Panc1 (cell line): ENCODE data around the gene ZNF165. TPM values are rescaled to one million over a fixed set of nuclear protein-coding genes. Genes with fewer than 3 reads are reported as not detected.
"Not testable (repeated sequence)": the region's sequence is repeated elsewhere in the genome, so short reads cannot be mapped to it uniquely, and the experiment has no call there.

Source experiments
- ATAC-seq: fragments of 200-7000 bp; cut with Tn5 transposase; 2 replicates; pipeline ENCODE4 v1.9.1; 2020; ENCODE audit warnings: mild to moderate bottlenecking, moderate library complexity
- BruUV-seq: library from RNA; stranded (reverse); fragments of 400-500 nt; replicated peaks from 2 replicates; lab custom pipeline; 2021; lab: Mats Ljungman, UMichigan
- CTCF ChIA-PET: fragments of 300-600 bp; sonication (Branson Sonifier 250); formaldehyde crosslinking; loops from one replicate; lab custom pipeline; 2022; ENCODE audit warnings: antibody characterized with exemption; lab: Charles Lee
- POLR2A ChIA-PET: fragments of 300-600 bp; sonication (Branson Sonifier 250); formaldehyde crosslinking; loops from one replicate; lab custom pipeline; 2022; ENCODE audit warnings: antibody characterized with exemption; lab: Charles Lee
- DNase-seq: peaks from one replicate; pipeline ENCODE4 v3.0.0-alpha.2; 2010; ENCODE audit warnings: low read depth, low spot score
- H3K27ac ChIP-seq: 2 replicates; pipeline ENCODE4 v1.5.1; 2011; ENCODE audit warnings: mild to moderate bottlenecking, low read length, inconsistent platforms
- H3K27me3 ChIP-seq: fragments of 200-500 bp; sonication (Bioruptor generic); 2 replicates; pipeline ENCODE4 v1.6.0; 2014; ENCODE audit warnings: low read length, inconsistent platforms; ENCODE audit not compliant: control insufficient read depth, insufficient read depth
- H3K36me3 ChIP-seq: fragments of 200-500 bp; sonication (Bioruptor generic); 2 replicates; pipeline ENCODE4 v1.5.1; 2014; ENCODE audit warnings: inconsistent platforms, mild to moderate bottlenecking, low read length, moderate library complexity; ENCODE audit not compliant: control insufficient read depth, insufficient read depth
- H3K4me1 ChIP-seq: 2 replicates; pipeline ENCODE4 v1.5.1; 2011; ENCODE audit warnings: inconsistent platforms, mild to moderate bottlenecking, low read length, moderate library complexity; ENCODE audit not compliant: control insufficient read depth, insufficient read depth
- H3K4me3 ChIP-seq, 2 experiments: 2 replicates each; pipeline ENCODE4 v1.5.1; 2011 to 2012; ENCODE audit warnings: low read depth in 2 of 2, low read length in 2 of 2, mild to moderate bottlenecking in 2 of 2, inconsistent platforms in 1 of 2, moderate library complexity in 1 of 2
- H3K9me3 ChIP-seq: fragments of 200-500 bp; sonication (Bioruptor generic); 2 replicates; pipeline ENCODE4 v1.5.1; 2014; ENCODE audit warnings: low read depth, mild to moderate bottlenecking, inconsistent platforms, low read length, moderate library complexity; ENCODE audit not compliant: control insufficient read depth, insufficient read depth
- POLR2AphosphoS5 ChIP-seq: IDR thresholded peaks from 2 replicates; pipeline ENCODE4 v1.6.1; 2012; ENCODE audit warnings: mild to moderate bottlenecking, low read depth, low read length, moderate library complexity
- SIN3A ChIP-seq: IDR thresholded peaks from 2 replicates; pipeline ENCODE4 v1.6.1; 2012; ENCODE audit warnings: low read depth, mild to moderate bottlenecking, low read length, moderate library complexity, borderline replicate concordance; ENCODE audit not compliant: insufficient read depth
- TCF7L2 ChIP-seq: IDR thresholded peaks from 2 replicates; pipeline ENCODE4 v1.6.1; 2011; ENCODE audit warnings: mild to moderate bottlenecking, low read depth, low read length, inconsistent platforms
- in situ Hi-C: cut with HindIII; loops from 2 replicates; pipeline ENCODE4 v1.10.0; 2016; ENCODE audit warnings: low sequenced_read_pairs, low pct_unique_long_range_greater_than_20kb
- intact Hi-C: fragments of 100-400 bp; cut with micrococcal nuclease; formaldehyde crosslinking; loops from one replicate; pipeline ENCODE4 v1.10.0; 2022; ENCODE audit not compliant: unreplicated experiment
- total RNA-seq: library from RNA; stranded (reverse); gene quantifications from one replicate; pipeline ENCODE4 v1.2.1, GENCODE V29; 2021; ENCODE audit not compliant: unreplicated experiment
- TF ChIP-seq, protein P1 (sequence below): fragments of 450-650 bp; IDR thresholded peaks from 2 replicates; pipeline ENCODE4 v1.5.1; 2017; ENCODE audit warnings: mild to moderate bottlenecking
- TF ChIP-seq, protein P2 (sequence below), 2 experiments: IDR thresholded peaks; 2 replicates each; pipeline ENCODE4 v1.6.1; 2011 to 2012; ENCODE audit warnings: low read depth in 2 of 2, control low read depth in 1 of 2, low read length in 1 of 2, mild to moderate bottlenecking in 1 of 2, moderate library complexity in 1 of 2; ENCODE audit not compliant: insufficient read depth in 1 of 2

Gene ZNF165
- total RNA-seq, 1 experiment from 2014 or later, result 4.2 TPM

DNA sequence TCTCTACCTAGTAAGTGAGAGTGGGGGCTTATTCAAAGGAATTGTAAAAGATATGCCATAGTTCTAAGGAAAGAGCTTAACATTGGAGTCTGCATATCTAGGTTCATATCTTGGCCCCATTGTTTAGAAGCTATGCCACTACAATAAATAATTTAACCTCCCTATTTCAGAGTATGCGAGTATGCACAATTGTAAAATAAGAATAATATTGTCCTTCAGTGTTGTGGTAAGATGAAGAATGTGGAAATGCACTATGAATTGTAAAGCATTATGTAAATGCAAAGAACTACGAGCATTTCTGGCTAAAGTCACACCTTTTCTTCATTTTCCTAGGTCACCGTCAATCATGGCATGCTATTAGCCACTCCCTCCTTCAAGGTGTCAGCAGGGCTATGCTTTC, 16.1 kb upstream of the ZNF165 start:
- H3K9me3 ChIP-seq, result no peaks in the 10 kb centered on the region
- in situ Hi-C loops, result no loop called here
- peaks cover 34% of the 10 kb centered on the region for H3K27me3 ChIP-seq
- BruUV-seq, result no TSS peak
- no peak for DNase-seq
- CTCF ChIA-PET, result interaction anchor here (0.6 kb wide), 1 partner anchor 521 kb away, joined by 3 read pairs; no protein-coding TSS in a partner anchor
- ATAC-seq, result no peak
- H3K27ac ChIP-seq, result no peak overlapping the region
- no peaks in the 10 kb centered on the region for H3K4me1 ChIP-seq
- POLR2A ChIA-PET, result no interaction called here
- intact Hi-C loops, result no loop called here
- no peaks in the 10 kb centered on the region for H3K36me3 ChIP-seq
- H3K4me3 ChIP-seq, result no peak overlapping the region
- TF ChIP-seq POLR2AphosphoS5 (no peak), SIN3A (no peak), TCF7L2 (no peak)
- TF ChIP-seq, protein P1, sequence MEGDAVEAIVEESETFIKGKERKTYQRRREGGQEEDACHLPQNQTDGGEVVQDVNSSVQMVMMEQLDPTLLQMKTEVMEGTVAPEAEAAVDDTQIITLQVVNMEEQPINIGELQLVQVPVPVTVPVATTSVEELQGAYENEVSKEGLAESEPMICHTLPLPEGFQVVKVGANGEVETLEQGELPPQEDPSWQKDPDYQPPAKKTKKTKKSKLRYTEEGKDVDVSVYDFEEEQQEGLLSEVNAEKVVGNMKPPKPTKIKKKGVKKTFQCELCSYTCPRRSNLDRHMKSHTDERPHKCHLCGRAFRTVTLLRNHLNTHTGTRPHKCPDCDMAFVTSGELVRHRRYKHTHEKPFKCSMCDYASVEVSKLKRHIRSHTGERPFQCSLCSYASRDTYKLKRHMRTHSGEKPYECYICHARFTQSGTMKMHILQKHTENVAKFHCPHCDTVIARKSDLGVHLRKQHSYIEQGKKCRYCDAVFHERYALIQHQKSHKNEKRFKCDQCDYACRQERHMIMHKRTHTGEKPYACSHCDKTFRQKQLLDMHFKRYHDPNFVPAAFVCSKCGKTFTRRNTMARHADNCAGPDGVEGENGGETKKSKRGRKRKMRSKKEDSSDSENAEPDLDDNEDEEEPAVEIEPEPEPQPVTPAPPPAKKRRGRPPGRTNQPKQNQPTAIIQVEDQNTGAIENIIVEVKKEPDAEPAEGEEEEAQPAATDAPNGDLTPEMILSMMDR, result no peak
- TF ChIP-seq, protein P2, sequence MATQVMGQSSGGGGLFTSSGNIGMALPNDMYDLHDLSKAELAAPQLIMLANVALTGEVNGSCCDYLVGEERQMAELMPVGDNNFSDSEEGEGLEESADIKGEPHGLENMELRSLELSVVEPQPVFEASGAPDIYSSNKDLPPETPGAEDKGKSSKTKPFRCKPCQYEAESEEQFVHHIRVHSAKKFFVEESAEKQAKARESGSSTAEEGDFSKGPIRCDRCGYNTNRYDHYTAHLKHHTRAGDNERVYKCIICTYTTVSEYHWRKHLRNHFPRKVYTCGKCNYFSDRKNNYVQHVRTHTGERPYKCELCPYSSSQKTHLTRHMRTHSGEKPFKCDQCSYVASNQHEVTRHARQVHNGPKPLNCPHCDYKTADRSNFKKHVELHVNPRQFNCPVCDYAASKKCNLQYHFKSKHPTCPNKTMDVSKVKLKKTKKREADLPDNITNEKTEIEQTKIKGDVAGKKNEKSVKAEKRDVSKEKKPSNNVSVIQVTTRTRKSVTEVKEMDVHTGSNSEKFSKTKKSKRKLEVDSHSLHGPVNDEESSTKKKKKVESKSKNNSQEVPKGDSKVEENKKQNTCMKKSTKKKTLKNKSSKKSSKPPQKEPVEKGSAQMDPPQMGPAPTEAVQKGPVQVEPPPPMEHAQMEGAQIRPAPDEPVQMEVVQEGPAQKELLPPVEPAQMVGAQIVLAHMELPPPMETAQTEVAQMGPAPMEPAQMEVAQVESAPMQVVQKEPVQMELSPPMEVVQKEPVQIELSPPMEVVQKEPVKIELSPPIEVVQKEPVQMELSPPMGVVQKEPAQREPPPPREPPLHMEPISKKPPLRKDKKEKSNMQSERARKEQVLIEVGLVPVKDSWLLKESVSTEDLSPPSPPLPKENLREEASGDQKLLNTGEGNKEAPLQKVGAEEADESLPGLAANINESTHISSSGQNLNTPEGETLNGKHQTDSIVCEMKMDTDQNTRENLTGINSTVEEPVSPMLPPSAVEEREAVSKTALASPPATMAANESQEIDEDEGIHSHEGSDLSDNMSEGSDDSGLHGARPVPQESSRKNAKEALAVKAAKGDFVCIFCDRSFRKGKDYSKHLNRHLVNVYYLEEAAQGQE (IDR thresholded peaks at IDR 0.05; ENCODE audit: insufficient read depth in 1 of 2, low read depth in 2 of 2, low read length in 1 of 2), result no peak

DNA sequence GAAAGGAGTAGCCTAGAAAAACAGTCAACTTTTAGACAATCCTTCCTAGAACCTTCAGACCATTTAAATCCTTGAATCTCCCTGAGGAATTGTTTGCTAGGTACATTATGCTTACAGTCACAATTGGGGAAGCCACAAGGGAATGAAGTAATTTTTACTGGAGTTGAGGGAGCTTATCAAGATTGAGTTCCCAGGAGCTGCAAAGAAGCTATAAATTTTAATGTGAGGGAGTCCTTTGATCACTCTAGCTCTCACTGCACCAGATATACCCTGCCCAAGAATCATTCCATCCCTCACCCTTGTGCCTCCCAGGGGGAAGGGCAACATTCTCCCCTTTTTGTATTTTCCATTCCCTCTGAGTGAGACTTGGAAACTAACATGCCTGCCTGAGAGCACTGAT, 12.3 kb upstream of the ZNF165 start:
- no peaks in the 10 kb centered on the region for H3K36me3 ChIP-seq
- H3K27me3 ChIP-seq, result peaks cover 43% of the 10 kb centered on the region
- TF ChIP-seq SIN3A, result no peak
- TF ChIP-seq, protein P2 (IDR thresholded peaks at IDR 0.05; ENCODE audit: insufficient read depth in 1 of 2, low read depth in 2 of 2, low read length in 1 of 2), result no peak
- TF ChIP-seq, protein P1, result no peak
- TF ChIP-seq POLR2AphosphoS5, result no peak
- TF ChIP-seq TCF7L2, result peak; percentile 46; the same call in 1 of the 2 replicates
- BruUV-seq, result no TSS peak
- ATAC-seq, result no peak
- no peak overlapping the region for H3K27ac ChIP-seq
- H3K4me1 ChIP-seq, result no peaks in the 10 kb centered on the region
- ChIA-PET CTCF (no interaction called here), POLR2A (no interaction called here)
- no peaks in the 10 kb centered on the region for H3K9me3 ChIP-seq
- intact Hi-C loops, result no loop called here
- no peak for DNase-seq
- H3K4me3 ChIP-seq, result no peak overlapping the region
- in situ Hi-C loops, result no loop called here

DNA sequence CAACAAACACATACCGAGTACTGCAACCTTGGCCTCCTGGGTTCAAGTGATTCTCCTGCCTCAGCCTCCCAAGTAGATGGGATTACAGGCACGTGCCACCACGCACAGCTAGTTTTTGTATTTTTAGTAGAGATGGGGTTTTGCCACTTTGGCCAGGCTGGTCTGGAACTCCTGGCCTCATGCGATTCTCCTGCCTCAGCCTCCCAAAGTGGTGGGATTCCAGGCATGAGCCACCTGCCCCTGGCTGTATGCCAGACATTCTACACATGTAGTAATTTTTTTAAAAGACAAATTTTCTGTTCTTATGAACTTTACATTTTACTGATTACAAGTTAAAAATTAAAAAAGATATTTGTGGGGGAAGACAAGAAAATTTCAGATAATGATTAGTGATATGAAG, 9.4 kb upstream of the ZNF165 start:
- H3K4me3 ChIP-seq, DNase-seq, intact Hi-C loops, H3K4me1 ChIP-seq, H3K36me3 ChIP-seq, POLR2A ChIA-PET, H3K27ac ChIP-seq, in situ Hi-C loops, ATAC-seq, BruUV-seq, H3K9me3 ChIP-seq, CTCF ChIA-PET: not testable (repeated sequence)
- peaks cover 33% of the 10 kb centered on the region for H3K27me3 ChIP-seq
